Endothelial cell of umbilical vein (primary cell): ENCODE data around the gene LDLRAD3. TPM values are rescaled to one million over a fixed set of nuclear protein-coding genes. Genes with fewer than 3 reads are reported as not detected.

Source experiments
- BruUV-seq: library from RNA; stranded (reverse); fragments of 400-500 nt; replicated peaks from 2 replicates; lab custom pipeline; 2021; lab: Mats Ljungman, UMichigan
- CTCF ChIA-PET: fragments of 300-600, 350-600 bp; sonication (Branson Sonifier 250); formaldehyde crosslinking; loops from one replicate; lab custom pipeline; 2021; ENCODE audit warnings: antibody characterized with exemption, inconsistent platforms; lab: Charles Lee
- POLR2A ChIA-PET: fragments of 300-600, 350-600 bp; sonication (Branson Sonifier 250); formaldehyde crosslinking; loops from one replicate; lab custom pipeline; 2021; ENCODE audit warnings: antibody characterized with exemption, inconsistent platforms; lab: Charles Lee
- DNase-seq: peaks from one replicate; pipeline ENCODE4 v3.0.0-alpha.2; 2011; ENCODE audit warnings: low read depth, low spot score
- FAIRE-seq: peaks from 2 replicates; lab custom pipeline; 2011; peaks lifted over from hg19 to GRCh38; lab: Jason Lieb, UNC
- H2AFZ ChIP-seq: 2 replicates; pipeline ENCODE4 v1.6.0; 2012; ENCODE audit warnings: low read depth, low read length, control low read depth, inconsistent platforms
- H3K27ac ChIP-seq: 2 replicates; pipeline ENCODE4 v1.5.1; 2011; ENCODE audit warnings: low read depth, mild to moderate bottlenecking, control low read depth, low read length, moderate library complexity; ENCODE audit not compliant: insufficient read depth
- H3K27me3 ChIP-seq, 2 experiments: 2 replicates each; pipeline versions ENCODE4 v1.6.0 to v1.6.1; 2011; ENCODE audit warnings: low read length in 2 of 2, mixed read lengths in 1 of 2; ENCODE audit not compliant: control insufficient read depth in 2 of 2, insufficient read depth in 2 of 2
- H3K36me3 ChIP-seq, 2 experiments: 2 replicates in 1 of 2; 3 replicates in 1 of 2; pipeline ENCODE4 v1.5.1; 2011; ENCODE audit warnings: low read length in 2 of 2, mild to moderate bottlenecking in 1 of 2, moderate library complexity in 1 of 2; ENCODE audit not compliant: control insufficient read depth in 2 of 2, insufficient read depth in 2 of 2; ENCODE audit errors: extremely low read depth in 1 of 2
- H3K4me1 ChIP-seq: 3 replicates; pipeline ENCODE4 v1.5.1; 2011; ENCODE audit warnings: mild to moderate bottlenecking, low read length; ENCODE audit not compliant: control insufficient read depth, insufficient read depth; ENCODE audit errors: extremely low read depth
- H3K4me2 ChIP-seq: 2 replicates; pipeline ENCODE4 v1.6.1; 2011; ENCODE audit warnings: low read length, control low read depth, mixed read lengths; ENCODE audit not compliant: insufficient read depth
- H3K4me3 ChIP-seq, 3 experiments: fragments of 200-600 bp in 1 of 3; sonication (generic), shearing (Covaris generic) in 1 of 3; replicated peaks in 1 of 3; 2 replicates each; pipeline ENCODE4 v1.5.1; 2011 to 2016; ENCODE audit warnings: control low read depth in 3 of 3, low read length in 3 of 3, mild to moderate bottlenecking in 2 of 3, inconsistent platforms in 1 of 3, low read depth in 1 of 3, moderate library complexity in 1 of 3; ENCODE audit not compliant: insufficient read depth in 1 of 3
- H3K79me2 ChIP-seq: 2 replicates; pipeline ENCODE4 v1.6.0; 2012; ENCODE audit warnings: low read length, inconsistent platforms; ENCODE audit not compliant: control insufficient read depth, insufficient read depth
- H3K9ac ChIP-seq: replicated peaks from 2 replicates; pipeline ENCODE3; 2011; ENCODE audit warnings: low read length, control low read depth; ENCODE audit not compliant: insufficient read depth; ENCODE audit errors: extremely low read depth
- H3K9me1 ChIP-seq: replicated peaks from 3 replicates; pipeline ENCODE4 v1.6.0; 2011; ENCODE audit warnings: mild to moderate bottlenecking, low read length; ENCODE audit not compliant: control insufficient read depth, insufficient read depth; ENCODE audit errors: extremely low read depth
- H3K9me3 ChIP-seq: replicated peaks from 2 replicates; pipeline ENCODE4 v1.5.1; 2012; ENCODE audit warnings: low read length, inconsistent platforms; ENCODE audit not compliant: control insufficient read depth, insufficient read depth
- H4K20me1 ChIP-seq: replicated peaks from 2 replicates; pipeline ENCODE3; 2011; ENCODE audit warnings: mild to moderate bottlenecking, low read length; ENCODE audit not compliant: control insufficient read depth, insufficient read depth; ENCODE audit errors: extremely low read depth
- EZH2 ChIP-seq: IDR thresholded peaks from 2 replicates; pipeline ENCODE4 v1.6.1; 2012; ENCODE audit warnings: borderline replicate concordance, low read depth, mild to moderate bottlenecking, moderate library complexity, low read length, inconsistent platforms; ENCODE audit not compliant: severe bottlenecking
- FOS ChIP-seq: IDR thresholded peaks from 2 replicates; pipeline ENCODE4 v1.6.1; 2011; ENCODE audit warnings: mild to moderate bottlenecking, low read length, moderate library complexity, borderline replicate concordance; ENCODE audit not compliant: insufficient read depth
- GATA2 ChIP-seq: IDR thresholded peaks from 2 replicates; pipeline ENCODE4 v1.7.0; 2011; ENCODE audit warnings: low read depth, mild to moderate bottlenecking, moderate library complexity, mixed read lengths, low read length; ENCODE audit not compliant: insufficient read length, insufficient read depth
- JUN ChIP-seq: IDR thresholded peaks from 2 replicates; pipeline ENCODE4 v1.6.1; 2011; ENCODE audit warnings: borderline replicate concordance, low read depth; ENCODE audit not compliant: insufficient read length, insufficient read depth
- MAX ChIP-seq: IDR thresholded peaks from 2 replicates; pipeline ENCODE4 v1.6.1; 2011; ENCODE audit not compliant: insufficient read depth, insufficient read length
- MYC ChIP-seq: IDR thresholded peaks from one replicate; pipeline ENCODE4 v1.6.1; 2011; ENCODE audit warnings: mild to moderate bottlenecking, low read depth, low read length
- POLR2A ChIP-seq: IDR thresholded peaks from 2 replicates; pipeline ENCODE4 v1.6.1; 2012; ENCODE audit warnings: low read depth, mild to moderate bottlenecking, control low read depth, low read length
- POLR2AphosphoS5 ChIP-seq: IDR thresholded peaks from 2 replicates; pipeline ENCODE4 v1.6.1; 2012; ENCODE audit warnings: low read depth, mild to moderate bottlenecking, control low read depth, low read length, moderate library complexity; ENCODE audit not compliant: insufficient read depth
- dilution Hi-C: fragments of 300-500 bp; cut with MboI; formaldehyde crosslinking; loops from one replicate; pipeline ENCODE4 v1.15.0; 2019; ENCODE audit warnings: low sequenced_read_pairs; ENCODE audit not compliant: extremely low pct_ligation_motif_present
- intact Hi-C: fragments of 100-400 bp; cut with micrococcal nuclease; formaldehyde crosslinking; loops from one replicate; pipeline ENCODE4 v1.10.0; 2022
- polyA plus RNA-seq, 4 experiments: library from polyadenylated mRNA; depleted of rRNA in 3 of 4; stranded (reverse) in 3 of 4; unstranded in 1 of 4; fragments of >200 nt; gene quantifications; 2 replicates each; pipeline versions ENCODE4 v1.2.1 to v1.2.3, GENCODE V29; 2011 to 2012; ENCODE audit warnings: missing spikeins in 1 of 4
- total RNA-seq: library from RNA; stranded (reverse); gene quantifications from 2 replicates; pipeline ENCODE4 v1.2.3, GENCODE V29; 2021
- TF ChIP-seq, protein P1 (sequence below), 2 donors: IDR thresholded peaks; 1 replicate in 1 of 2; 2 replicates in 1 of 2; pipeline ENCODE4 v1.5.1; 2011; ENCODE audit warnings: low read length in 2 of 2, mild to moderate bottlenecking in 2 of 2, moderate library complexity in 2 of 2, control low read depth in 1 of 2, inconsistent platforms in 1 of 2, low read depth in 1 of 2; ENCODE audit not compliant: insufficient read depth in 1 of 2; ENCODE audit errors: extremely low read depth in 1 of 2

LDLRAD3 gene
- total and polyA plus RNA-seq, 2 donors (not counting 3 experiments of a cell fraction or from before 2014, with no cell fraction given) = 17.9 to 25.1 TPM

DNA sequence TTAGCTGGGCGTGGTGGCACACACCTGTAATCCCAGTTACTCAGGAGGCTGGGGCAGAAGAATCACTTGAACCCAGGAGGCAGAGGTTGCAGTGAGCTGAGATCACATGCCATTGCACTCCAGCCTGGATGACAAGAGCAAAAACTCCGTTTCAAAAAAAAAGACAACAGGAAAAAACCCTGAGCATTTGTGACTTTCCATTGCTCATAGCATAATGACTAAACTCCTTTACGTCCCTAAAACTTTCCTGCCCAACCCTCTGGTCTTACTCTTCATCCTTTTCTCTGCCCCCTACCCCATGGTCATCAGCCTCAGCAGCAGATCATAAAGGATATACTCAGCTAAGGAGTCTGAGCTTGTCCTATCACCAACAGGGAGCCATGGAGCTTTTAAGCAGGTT, 6.8 kb upstream of the LDLRAD3 start:
- no TSS peak for BruUV-seq
- no peaks in the 10 kb centered on the region for H3K4me1 ChIP-seq
- POLR2A ChIA-PET = no interaction called here
- H3K79me2 ChIP-seq = no peaks in the 10 kb centered on the region
- no peak overlapping the region for H3K4me2 ChIP-seq
- FAIRE-seq (no peak), DNase-seq (no peak)
- no peaks in the 10 kb centered on the region for H3K36me3 ChIP-seq
- no peak overlapping the region for H3K9ac ChIP-seq
- no peak overlapping the region for H3K4me3 ChIP-seq
- TF ChIP-seq MAX = no peak
- TF ChIP-seq JUN = no peak
- TF ChIP-seq FOS = no peak
- no peak for TF ChIP-seq GATA2
- TF ChIP-seq MYC = no peak
- peaks cover 0 to 2% of the 10 kb centered on the region in 2 experiments for H3K27me3 ChIP-seq
- CTCF ChIA-PET = interaction anchor here (7.1 kb wide), 1 partner anchor 115 kb away, joined by 47 read pairs; no protein-coding TSS in a partner anchor
- intact Hi-C loops (no loop called here), dilution Hi-C loops (no loop called here)
- no peaks in the 10 kb centered on the region for H3K9me1 ChIP-seq
- no peaks in the 10 kb centered on the region for H3K9me3 ChIP-seq
- H4K20me1 ChIP-seq = no peaks in the 10 kb centered on the region
- H2AFZ ChIP-seq = no peak overlapping the region
- no peak overlapping the region for H3K27ac ChIP-seq

DNA sequence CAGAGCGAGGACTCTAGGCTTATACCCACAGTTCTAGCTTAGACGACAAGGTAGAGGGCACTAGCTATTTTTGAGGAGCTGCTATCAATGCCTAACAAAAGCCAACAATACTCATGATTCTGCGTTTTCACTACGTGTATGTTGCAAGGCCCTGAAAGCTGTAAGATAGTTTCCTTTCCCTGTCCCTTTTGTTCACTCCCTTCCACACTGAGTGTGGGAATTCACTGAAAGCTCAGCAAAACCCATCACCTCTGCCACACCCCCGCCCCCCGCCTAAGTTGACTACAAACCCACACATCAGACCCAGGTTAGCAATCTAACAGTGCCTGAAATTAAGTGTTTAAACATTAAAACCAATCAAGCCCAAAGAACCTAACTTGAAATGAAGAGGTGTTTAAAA, 6.2 kb upstream of the LDLRAD3 start:
- BruUV-seq = no TSS peak
- Histone ChIP-seq H3K36me3 (no peaks in the 10 kb centered on the region), H2AFZ (no peak overlapping the region), H4K20me1 (no peaks in the 10 kb centered on the region), H3K79me2 (no peaks in the 10 kb centered on the region), H3K4me3 (no peak overlapping the region), H3K4me1 (no peaks in the 10 kb centered on the region), H3K9ac (no peak overlapping the region), H3K27me3 (no peaks in the 10 kb centered on the region), H3K9me1 (no peaks in the 10 kb centered on the region), H3K4me2 (no peak overlapping the region), H3K9me3 (no peaks in the 10 kb centered on the region), H3K27ac (no peak overlapping the region)
- TF ChIP-seq FOS (no peak), MYC (no peak), MAX (no peak), POLR2A (no peak), POLR2AphosphoS5 (no peak), JUN (no peak), EZH2 (no peak), GATA2 (no peak)
- TF ChIP-seq, protein P1, sequence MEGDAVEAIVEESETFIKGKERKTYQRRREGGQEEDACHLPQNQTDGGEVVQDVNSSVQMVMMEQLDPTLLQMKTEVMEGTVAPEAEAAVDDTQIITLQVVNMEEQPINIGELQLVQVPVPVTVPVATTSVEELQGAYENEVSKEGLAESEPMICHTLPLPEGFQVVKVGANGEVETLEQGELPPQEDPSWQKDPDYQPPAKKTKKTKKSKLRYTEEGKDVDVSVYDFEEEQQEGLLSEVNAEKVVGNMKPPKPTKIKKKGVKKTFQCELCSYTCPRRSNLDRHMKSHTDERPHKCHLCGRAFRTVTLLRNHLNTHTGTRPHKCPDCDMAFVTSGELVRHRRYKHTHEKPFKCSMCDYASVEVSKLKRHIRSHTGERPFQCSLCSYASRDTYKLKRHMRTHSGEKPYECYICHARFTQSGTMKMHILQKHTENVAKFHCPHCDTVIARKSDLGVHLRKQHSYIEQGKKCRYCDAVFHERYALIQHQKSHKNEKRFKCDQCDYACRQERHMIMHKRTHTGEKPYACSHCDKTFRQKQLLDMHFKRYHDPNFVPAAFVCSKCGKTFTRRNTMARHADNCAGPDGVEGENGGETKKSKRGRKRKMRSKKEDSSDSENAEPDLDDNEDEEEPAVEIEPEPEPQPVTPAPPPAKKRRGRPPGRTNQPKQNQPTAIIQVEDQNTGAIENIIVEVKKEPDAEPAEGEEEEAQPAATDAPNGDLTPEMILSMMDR (IDR thresholded peaks at IDR 0.05; ENCODE audit: extremely low read depth in 1 of 2, insufficient read depth in 1 of 2, low read depth in 1 of 2, low read length in 2 of 2) = no peak
- FAIRE-seq (no peak), DNase-seq (no peak)
- ChIA-PET CTCF (interaction anchor here (0.7 to 7.1 kb wide), 2 partner anchors 115 to 119 kb away, joined by 3 to 47 read pairs; no protein-coding TSS in a partner anchor), POLR2A (no interaction called here)
- dilution Hi-C loops = no loop called here
- intact Hi-C loops = no loop called here
